Activated naive CD4-positive, alpha-beta T cell treated with anti-CD3 and anti-CD28 coated beads, Interleukin-2, amount 10 ng/mL, durations not matched to agents 7 days and 5 days (primary cell): ENCODE data around the gene LRCH1.

ENCODE experiments used
- CTCF ChIA-PET: fragments of 350-600 bp; sonication (Branson Sonifier 250); formaldehyde crosslinking; loops from one replicate; lab custom pipeline; 2021; ENCODE audit warnings: antibody characterized with exemption; lab: Charles Lee
- DNase-seq: peaks from one replicate; pipeline ENCODE4 v3.0.0-alpha.2; 2020
- H3K27ac Mint-ChIP-seq: one replicate; pipeline ENCODE4 v1.8.0; 2021; ENCODE audit warnings: mild to moderate bottlenecking, moderate library complexity, mixed read lengths
- H3K27me3 Mint-ChIP-seq: one replicate; pipeline ENCODE4 v1.8.0; 2021; ENCODE audit warnings: mild to moderate bottlenecking, mixed read lengths
- H3K36me3 Mint-ChIP-seq: one replicate; pipeline ENCODE4 v1.8.0; 2021; ENCODE audit warnings: mixed read lengths
- H3K4me1 Mint-ChIP-seq: one replicate; pipeline ENCODE4 v1.8.0; 2021; ENCODE audit warnings: mixed read lengths
- H3K4me3 Mint-ChIP-seq: one replicate; pipeline ENCODE4 v1.8.0; 2021; ENCODE audit warnings: mild to moderate bottlenecking, moderate library complexity, mixed read lengths
- H3K9me3 Mint-ChIP-seq: one replicate; pipeline ENCODE4 v1.8.0; 2021; ENCODE audit warnings: mixed read lengths

Gene LRCH1

DNA sequence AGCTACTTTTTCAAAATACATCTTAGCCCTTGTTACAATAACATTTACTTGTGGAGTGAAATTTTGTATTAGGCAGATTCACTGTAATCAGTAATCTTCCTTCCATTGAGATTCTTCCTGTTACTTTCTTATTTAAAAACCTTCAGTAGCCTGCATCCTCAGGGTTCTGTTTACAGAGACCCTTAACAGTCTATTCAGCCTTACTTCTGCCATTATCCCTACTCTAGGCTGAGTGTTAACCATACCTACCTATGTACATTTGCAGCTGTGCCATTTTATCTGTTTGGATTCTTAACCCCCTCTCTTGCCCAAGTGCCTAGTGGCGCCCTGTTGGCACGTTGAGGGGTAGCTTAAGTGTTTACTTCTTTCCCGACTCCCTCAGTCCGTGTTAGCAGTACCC lies 71.9 kb downstream of the LRCH1 start:
- CTCF ChIA-PET, result interaction anchor here (1.0 kb wide), 1 partner anchor 13 kb away, joined by 4 read pairs; no protein-coding TSS in a partner anchor

DNA sequence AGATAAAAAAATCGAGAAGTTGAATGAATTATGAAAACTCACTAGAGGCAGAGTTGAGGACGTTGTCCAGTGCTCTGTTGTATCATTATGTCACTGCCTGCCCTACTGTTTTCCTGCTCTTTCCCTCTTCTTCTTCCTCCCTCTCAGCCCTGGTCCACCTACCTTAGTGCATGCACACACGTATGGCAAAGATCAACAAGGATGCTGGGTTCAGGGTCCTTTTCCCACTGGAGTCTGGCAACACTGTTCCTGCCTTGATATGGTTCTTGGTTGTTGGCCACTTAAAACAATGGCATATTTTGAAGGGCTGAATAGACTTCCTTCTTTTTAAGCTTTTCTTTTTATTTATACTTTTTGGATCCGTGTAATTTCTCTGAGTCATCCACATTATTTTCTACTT lies 74.5 kb downstream of the LRCH1 start:
- Mint-ChIP-seq H3K4me1 (peaks cover 34% of the 10 kb centered on the region), H3K4me3 (no peak overlapping the region), H3K27me3 (no peaks in the 10 kb centered on the region), H3K36me3 (no peaks in the 10 kb centered on the region), H3K9me3 (no peaks in the 10 kb centered on the region), H3K27ac (no peak overlapping the region)
- no peak for DNase-seq
- CTCF ChIA-PET, result no interaction called here

More for the DNA sequence above, 71.9 kb downstream of the LRCH1 start:
- Mint-ChIP-seq H3K9me3 (no peaks in the 10 kb centered on the region), H3K4me3 (no peak overlapping the region), H3K36me3 (no peaks in the 10 kb centered on the region), H3K4me1 (peaks cover 21% of the 10 kb centered on the region), H3K27ac (no peak overlapping the region), H3K27me3 (no peaks in the 10 kb centered on the region)
- no peak for DNase-seq

DNA sequence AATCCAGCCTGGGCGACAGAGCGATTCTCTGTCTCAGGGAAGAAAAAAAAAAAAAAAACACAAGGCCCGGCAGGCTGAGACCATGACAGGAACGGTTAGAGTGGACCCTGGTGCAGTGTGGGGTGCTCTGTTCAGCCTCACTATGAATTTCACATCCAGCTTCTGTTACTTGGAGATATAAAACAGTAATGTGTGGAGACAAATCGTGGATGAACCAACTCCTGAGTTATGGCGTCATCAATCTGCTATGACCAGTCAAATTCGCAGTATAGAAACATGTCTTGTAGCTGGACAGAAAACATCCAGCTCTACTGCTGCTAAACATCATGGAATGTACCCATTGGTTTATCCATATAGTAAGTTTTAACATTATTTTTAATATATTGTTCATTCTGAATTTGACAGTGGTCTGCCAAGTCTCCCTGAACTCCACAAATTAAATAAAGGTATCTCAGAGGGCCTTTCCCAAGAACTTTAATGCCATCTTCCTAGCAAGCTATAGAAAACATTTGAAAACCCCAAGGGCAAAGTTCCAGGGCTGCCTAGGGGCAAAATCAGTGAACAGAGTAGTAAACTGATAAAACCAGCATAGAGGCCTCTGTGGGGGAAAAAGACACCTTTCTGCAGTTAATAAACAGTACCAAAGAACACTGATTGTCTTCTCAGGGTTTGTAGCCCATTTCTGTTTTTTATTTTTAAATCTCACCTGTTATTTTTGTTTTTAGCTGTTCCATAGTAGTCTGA lies 75.8 kb downstream of the LRCH1 start:
- Mint-ChIP-seq H3K4me1 (peaks cover 34% of the 10 kb centered on the region), H3K36me3 (peaks cover 2% of the 10 kb centered on the region), H3K4me3 (no peak overlapping the region), H3K9me3 (no peaks in the 10 kb centered on the region), H3K27me3 (no peaks in the 10 kb centered on the region), H3K27ac (no peak overlapping the region)
- DNase-seq, result no peak
- CTCF ChIA-PET, result no interaction called here

DNA sequence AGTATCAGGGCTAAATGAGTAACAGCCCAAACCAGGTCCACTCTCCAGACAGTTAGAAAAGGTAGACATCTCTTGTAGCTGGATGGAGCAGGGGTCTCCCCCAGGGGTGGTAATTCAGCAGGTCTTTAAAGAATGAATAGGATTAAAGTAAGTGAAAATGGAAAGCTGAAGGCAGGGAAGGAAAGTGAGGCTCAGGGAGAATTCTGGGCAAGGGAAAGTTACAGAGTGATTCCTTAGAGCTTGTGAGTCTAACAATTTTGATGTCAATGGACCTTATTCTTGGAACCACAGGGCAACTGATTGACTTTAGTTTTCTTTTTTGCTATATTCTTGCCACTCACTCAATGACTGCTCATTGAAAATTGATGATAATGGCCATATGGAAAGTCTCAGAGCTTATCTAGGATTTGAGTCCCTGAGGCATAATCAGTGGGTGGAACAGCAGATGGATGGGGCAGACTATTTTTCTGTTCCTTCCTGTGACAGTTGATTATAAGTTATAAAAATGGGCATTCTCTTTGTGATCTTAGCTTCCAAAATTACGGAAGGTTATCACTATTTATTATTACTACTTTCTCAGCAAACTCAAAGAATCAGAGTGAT lies 76.9 kb downstream of the LRCH1 start:
- H3K9me3 Mint-ChIP-seq, result no peaks in the 10 kb centered on the region
- H3K27me3 Mint-ChIP-seq, result no peaks in the 10 kb centered on the region
- no peak overlapping the region for H3K27ac Mint-ChIP-seq
- H3K36me3 Mint-ChIP-seq, result peaks cover 7% of the 10 kb centered on the region
- peaks cover 34% of the 10 kb centered on the region for H3K4me1 Mint-ChIP-seq
- DNase-seq, result no peak
- CTCF ChIA-PET, result interaction anchor here (1.1 kb wide), 2 partner anchors 14 kb away, joined by 3 read pairs; no protein-coding TSS in a partner anchor
- no peak overlapping the region for H3K4me3 Mint-ChIP-seq

DNA sequence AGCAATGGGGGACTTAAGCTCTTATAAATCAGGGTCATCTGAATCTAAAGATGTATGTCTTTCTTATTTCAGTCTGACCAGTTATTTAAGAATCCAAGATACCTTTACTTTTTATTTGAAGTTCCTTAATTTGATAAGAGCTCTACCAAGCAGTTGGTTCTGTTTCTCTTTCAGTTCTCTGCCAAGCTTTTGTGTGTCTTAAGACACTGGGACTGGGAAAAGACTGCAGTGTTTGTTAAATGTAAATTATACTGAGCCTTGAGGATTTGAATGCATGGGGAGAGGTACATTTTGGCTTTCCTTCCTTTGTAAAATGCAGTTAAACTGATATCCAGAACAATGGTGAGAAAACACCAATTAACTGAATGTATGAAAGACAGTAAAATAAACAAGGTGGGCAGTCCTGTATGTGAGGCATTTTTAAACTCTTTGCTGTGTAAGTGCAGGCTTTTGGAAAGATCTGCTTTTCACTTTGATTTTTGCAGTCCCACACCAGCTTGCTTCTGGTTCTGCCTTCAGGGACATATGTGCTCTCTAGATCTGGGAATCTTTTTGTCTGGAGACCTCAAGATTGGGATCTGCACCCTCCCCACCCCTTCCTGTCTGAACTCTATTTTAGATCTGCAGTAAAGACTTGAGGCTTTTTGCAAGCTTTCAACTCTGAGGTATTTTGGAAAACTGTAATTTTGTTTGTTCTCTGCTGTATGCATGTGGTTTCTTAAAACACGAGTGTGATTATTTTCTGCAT lies 77.6 kb downstream of the LRCH1 start:
- peak overlapping the region; percentile 43 for H3K27ac Mint-ChIP-seq
- no peak for DNase-seq
- H3K4me1 Mint-ChIP-seq, result peaks cover 29% of the 10 kb centered on the region
- no peaks in the 10 kb centered on the region for H3K27me3 Mint-ChIP-seq
- H3K36me3 Mint-ChIP-seq, result peaks cover 7% of the 10 kb centered on the region
- CTCF ChIA-PET, result interaction anchor here (1.1 kb wide), 2 partner anchors 14 to 15 kb away, joined by 3 read pairs; no protein-coding TSS in a partner anchor
- H3K9me3 Mint-ChIP-seq, result no peaks in the 10 kb centered on the region
- H3K4me3 Mint-ChIP-seq, result no peak overlapping the region

DNA sequence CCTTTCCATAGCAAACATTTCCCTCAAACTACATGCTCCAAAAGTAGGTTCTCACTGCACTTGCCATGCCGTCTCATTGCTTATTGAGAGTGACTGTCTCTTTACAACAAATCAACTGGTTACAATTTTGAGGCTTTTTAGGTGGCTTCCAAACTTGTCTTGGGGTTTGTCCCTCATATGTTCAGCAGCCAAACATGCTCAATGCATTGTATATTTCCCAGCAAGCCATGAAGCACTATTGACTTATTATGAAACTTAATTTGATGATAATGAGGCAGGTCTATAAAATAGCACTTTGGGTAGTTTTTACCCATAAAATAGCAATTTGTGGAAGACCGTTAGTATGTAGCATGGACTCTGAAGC lies 78.2 kb downstream of the LRCH1 start:
- Mint-ChIP-seq H3K4me1 (peaks cover 24% of the 10 kb centered on the region), H3K4me3 (no peak overlapping the region), H3K27me3 (no peaks in the 10 kb centered on the region), H3K27ac (peak overlapping the region; percentile 43), H3K36me3 (peaks cover 9% of the 10 kb centered on the region), H3K9me3 (no peaks in the 10 kb centered on the region)
- CTCF ChIA-PET, result interaction anchor here (1.1 kb wide), 1 partner anchor 13 kb away, joined by 3 read pairs; no protein-coding TSS in a partner anchor
- DNase-seq, result no peak

DNA sequence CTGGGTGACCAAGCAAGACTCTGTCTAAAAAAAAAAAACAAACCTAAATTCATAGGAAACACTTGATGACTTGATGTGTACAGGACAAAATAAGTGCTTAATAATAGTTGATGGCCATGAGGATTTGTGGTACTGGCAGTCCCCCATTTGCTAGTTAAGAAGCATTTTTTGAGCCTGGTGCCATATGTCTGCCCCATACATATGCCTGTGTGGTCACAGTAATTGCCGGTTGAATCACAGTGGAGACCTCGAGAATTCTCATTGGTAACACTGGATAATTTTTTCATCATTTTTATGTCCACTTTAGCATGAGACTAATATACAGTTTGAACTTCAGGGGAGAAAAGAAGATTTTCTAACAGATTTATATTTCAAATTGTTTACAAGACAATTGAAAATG lies 79.2 kb downstream of the LRCH1 start:
- no peaks in the 10 kb centered on the region for H3K27me3 Mint-ChIP-seq
- DNase-seq, result no peak
- H3K4me1 Mint-ChIP-seq, result peaks cover 22% of the 10 kb centered on the region
- H3K9me3 Mint-ChIP-seq, result no peaks in the 10 kb centered on the region
- H3K4me3 Mint-ChIP-seq, result no peak overlapping the region
- CTCF ChIA-PET, result interaction anchor here (0.6 kb wide), 1 partner anchor 80 kb away, joined by 3 read pairs; no protein-coding TSS in a partner anchor
- peaks cover 16% of the 10 kb centered on the region for H3K36me3 Mint-ChIP-seq
- no peak overlapping the region for H3K27ac Mint-ChIP-seq

DNA sequence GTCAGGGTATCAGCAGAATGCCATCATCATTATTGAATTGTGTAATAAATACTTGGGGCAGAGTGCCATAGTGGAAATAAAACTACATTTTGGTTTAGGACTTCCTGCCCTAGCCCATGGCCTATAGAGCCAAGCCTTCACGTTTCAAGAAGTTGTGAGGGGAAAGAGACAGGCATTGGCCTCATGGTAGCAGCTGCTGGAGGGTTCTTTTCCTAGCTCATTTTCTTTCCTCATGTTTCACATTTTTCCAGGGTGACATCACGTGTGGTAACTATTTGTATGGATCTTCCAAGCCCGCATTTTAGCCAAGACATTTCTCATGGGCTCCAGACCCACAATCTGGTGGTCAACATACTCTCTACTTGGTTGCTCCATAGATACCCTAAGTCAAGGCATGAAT lies 80.4 kb downstream of the LRCH1 start:
- H3K4me1 Mint-ChIP-seq, result peaks cover 22% of the 10 kb centered on the region
- no peak overlapping the region for H3K4me3 Mint-ChIP-seq
- peaks cover 16% of the 10 kb centered on the region for H3K36me3 Mint-ChIP-seq
- DNase-seq, result no peak
- H3K27me3 Mint-ChIP-seq, result no peaks in the 10 kb centered on the region
- no peaks in the 10 kb centered on the region for H3K9me3 Mint-ChIP-seq
- CTCF ChIA-PET, result no interaction called here
- H3K27ac Mint-ChIP-seq, result no peak overlapping the region

DNA sequence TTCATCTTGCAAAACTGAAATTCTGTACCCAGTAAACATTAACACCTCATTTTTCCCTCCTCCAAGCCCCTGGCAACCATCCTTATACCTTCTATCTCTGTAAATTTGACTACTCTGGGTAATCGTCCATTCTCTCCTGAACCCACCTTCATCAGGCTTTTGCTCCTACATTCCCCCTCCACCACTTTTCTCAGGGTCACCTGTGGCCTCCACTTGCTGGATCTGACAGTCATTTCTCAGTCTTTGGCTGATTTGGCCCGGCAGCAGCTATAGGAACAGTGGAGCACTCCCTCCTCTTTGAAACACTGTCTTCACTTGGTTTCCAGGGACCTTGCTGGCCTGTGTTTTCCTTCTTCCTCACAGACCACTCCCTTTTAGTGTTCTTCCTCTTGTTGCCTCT lies 83.5 kb downstream of the LRCH1 start:
- no peak overlapping the region for H3K27ac Mint-ChIP-seq
- CTCF ChIA-PET, result no interaction called here
- peaks cover 10% of the 10 kb centered on the region for H3K4me1 Mint-ChIP-seq
- H3K4me3 Mint-ChIP-seq, result no peak overlapping the region
- no peak for DNase-seq
- peaks cover 16% of the 10 kb centered on the region for H3K36me3 Mint-ChIP-seq
- H3K9me3 Mint-ChIP-seq, result no peaks in the 10 kb centered on the region
- H3K27me3 Mint-ChIP-seq, result no peaks in the 10 kb centered on the region

DNA sequence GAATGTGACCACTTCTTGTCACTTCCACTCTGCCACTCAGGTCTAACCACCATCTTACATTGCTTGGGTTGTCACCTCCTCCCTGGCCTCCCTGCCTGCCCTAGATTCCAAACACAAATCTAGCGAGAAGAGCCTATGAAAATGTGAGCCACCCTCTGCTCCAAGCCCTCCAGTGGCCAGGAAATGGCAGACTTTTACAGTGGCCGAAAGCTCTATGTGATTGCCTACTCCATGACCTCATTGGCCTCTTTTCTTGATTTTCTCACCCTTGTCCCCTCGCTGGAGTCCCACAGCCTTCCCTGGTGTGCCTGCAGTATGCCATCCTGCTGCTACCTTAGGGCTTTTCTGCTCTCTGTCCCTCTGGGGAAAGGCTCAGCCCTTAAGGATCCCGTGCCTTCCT lies 84.2 kb downstream of the LRCH1 start:
- peaks cover 13% of the 10 kb centered on the region for H3K4me1 Mint-ChIP-seq
- no peaks in the 10 kb centered on the region for H3K9me3 Mint-ChIP-seq
- no peaks in the 10 kb centered on the region for H3K27me3 Mint-ChIP-seq
- no peak overlapping the region for H3K27ac Mint-ChIP-seq
- H3K36me3 Mint-ChIP-seq, result peaks cover 16% of the 10 kb centered on the region
- no peak overlapping the region for H3K4me3 Mint-ChIP-seq
- CTCF ChIA-PET, result no interaction called here
- no peak for DNase-seq

DNA sequence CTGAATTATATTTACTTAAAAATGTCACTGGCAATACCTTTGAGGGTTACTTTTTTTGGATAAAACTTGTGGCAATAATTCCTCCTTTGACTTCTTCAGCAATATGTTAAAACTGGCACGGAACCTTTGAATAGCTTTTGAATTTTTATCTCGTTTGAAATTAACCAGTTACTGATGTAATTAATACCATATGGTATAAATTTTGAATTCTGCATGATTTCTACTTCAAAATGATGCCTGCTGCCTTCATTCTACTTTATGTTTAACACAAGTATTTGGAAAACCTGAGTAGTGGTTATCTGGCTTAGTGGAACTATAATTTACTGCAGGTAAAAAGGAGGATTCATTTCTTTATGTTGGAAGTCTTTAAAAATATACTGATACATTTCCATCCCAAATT lies 85.3 kb downstream of the LRCH1 start:
- Mint-ChIP-seq H3K9me3 (no peaks in the 10 kb centered on the region), H3K4me3 (no peak overlapping the region), H3K36me3 (peaks cover 16% of the 10 kb centered on the region), H3K4me1 (peaks cover 13% of the 10 kb centered on the region), H3K27ac (no peak overlapping the region), H3K27me3 (no peaks in the 10 kb centered on the region)
- DNase-seq, result no peak
- CTCF ChIA-PET, result no interaction called here

DNA sequence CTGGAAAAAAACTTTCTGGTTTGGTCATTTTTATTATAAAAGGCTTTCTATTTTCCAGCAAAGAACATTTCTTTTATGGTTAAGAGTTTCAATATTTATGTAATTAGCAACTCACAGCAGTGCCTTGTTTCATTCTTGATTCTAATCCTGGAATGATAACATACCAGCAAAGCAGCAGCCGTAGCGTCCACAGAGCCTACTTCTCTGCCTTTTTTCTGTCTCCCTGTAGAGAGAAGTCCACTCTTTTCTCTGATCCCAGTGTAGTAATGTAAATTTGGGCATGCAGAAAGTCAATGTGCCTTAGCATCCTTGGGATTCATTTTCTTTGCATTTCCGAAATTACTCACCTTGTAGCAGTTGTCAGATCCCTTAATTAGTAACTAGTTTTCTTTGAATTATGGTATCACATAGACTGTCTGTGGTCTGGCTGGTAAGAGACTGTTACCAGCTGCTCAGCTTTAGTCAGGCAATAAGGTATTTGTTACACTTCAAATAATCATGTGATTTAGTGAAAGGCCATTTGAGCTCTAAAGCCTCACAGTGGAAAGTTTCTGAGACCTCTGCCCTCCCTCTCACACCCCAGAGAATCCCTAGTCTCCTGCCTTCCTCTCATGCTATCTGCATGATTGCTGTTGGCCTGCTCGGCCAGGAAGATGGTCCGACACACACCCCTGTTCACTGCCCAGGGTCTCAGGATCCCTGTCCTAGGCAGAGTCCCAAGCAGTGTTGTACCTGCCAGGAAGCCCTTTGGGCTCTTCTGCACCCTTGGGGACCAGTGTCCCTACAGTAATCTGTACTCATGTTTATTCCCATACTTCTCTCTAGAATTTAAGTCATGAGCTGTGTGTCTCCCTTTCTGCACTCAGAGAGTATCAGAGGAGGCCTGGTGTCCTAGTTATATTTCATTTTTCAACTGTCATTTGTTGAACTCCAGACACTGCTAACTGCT lies 86.3 kb downstream of the LRCH1 start:
- CTCF ChIA-PET, result interaction anchor here (0.9 to 1.9 kb wide), 2 partner anchors 29 to 87 kb away, joined by 3 to 6 read pairs; no protein-coding TSS in a partner anchor
- H3K27ac Mint-ChIP-seq, result no peak overlapping the region
- H3K4me1 Mint-ChIP-seq, result peaks cover 13% of the 10 kb centered on the region
- no peak overlapping the region for H3K4me3 Mint-ChIP-seq
- no peaks in the 10 kb centered on the region for H3K9me3 Mint-ChIP-seq
- H3K36me3 Mint-ChIP-seq, result peaks cover 12% of the 10 kb centered on the region
- no peak for DNase-seq
- no peaks in the 10 kb centered on the region for H3K27me3 Mint-ChIP-seq

DNA sequence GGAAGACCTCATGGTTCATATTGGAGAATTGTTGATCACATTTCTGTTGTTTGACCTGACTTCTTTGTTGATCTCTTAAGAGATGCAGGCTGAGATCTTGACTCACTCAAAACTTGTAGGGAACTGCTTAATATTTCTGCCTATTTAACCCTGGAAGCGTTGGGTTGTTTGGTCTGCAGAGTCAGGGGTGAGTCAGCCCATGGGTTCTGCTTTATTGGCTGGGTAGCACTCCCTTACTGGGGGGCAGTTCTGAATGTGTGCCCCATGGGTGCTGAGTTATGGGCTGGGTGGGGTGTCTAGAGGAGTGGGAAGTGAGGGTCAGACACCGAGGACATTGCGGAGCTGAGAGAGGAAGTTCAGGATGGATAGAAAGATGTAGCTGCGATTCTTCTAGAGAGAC lies 87.9 kb downstream of the LRCH1 start:
- no peak overlapping the region for H3K27ac Mint-ChIP-seq
- H3K4me3 Mint-ChIP-seq, result no peak overlapping the region
- peaks cover 7% of the 10 kb centered on the region for H3K36me3 Mint-ChIP-seq
- H3K27me3 Mint-ChIP-seq, result no peaks in the 10 kb centered on the region
- H3K9me3 Mint-ChIP-seq, result no peaks in the 10 kb centered on the region
- DNase-seq, result no peak
- CTCF ChIA-PET, result interaction anchor here (1.9 kb wide), 1 partner anchor 89 kb away, joined by 6 read pairs; no protein-coding TSS in a partner anchor
- H3K4me1 Mint-ChIP-seq, result peaks cover 13% of the 10 kb centered on the region
